ENCODE measurements around the gene LNX1.

DNA sequence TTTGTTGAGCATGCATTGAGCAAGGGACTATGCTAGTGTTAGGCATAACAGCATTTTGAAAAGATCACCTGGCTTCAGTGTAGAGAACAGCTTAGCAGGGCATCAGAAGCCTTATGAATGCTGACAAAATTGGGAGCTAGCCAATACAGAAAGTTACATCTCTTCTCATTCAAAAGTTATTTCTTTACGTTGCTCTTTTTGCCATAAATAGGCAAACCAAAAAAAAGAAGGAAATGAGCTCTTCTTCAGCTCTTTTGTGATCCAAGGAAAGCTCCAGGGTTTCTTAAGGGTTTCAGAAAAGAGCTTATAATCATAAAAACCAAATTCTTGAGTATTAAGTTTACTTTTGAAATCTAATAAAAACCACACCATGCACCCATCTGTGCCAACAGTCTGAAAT is 35.2 kb upstream of the LNX1 start:
- TF ChIP-seq, protein P1, sequence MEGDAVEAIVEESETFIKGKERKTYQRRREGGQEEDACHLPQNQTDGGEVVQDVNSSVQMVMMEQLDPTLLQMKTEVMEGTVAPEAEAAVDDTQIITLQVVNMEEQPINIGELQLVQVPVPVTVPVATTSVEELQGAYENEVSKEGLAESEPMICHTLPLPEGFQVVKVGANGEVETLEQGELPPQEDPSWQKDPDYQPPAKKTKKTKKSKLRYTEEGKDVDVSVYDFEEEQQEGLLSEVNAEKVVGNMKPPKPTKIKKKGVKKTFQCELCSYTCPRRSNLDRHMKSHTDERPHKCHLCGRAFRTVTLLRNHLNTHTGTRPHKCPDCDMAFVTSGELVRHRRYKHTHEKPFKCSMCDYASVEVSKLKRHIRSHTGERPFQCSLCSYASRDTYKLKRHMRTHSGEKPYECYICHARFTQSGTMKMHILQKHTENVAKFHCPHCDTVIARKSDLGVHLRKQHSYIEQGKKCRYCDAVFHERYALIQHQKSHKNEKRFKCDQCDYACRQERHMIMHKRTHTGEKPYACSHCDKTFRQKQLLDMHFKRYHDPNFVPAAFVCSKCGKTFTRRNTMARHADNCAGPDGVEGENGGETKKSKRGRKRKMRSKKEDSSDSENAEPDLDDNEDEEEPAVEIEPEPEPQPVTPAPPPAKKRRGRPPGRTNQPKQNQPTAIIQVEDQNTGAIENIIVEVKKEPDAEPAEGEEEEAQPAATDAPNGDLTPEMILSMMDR (IDR thresholded peaks at IDR 0.05 in 2 of 3, conservative IDR thresholded peaks at IDR 0.05 in 1 of 3; ENCODE audit: borderline replicate concordance in 1 of 3, insufficient read depth in 1 of 3, low read depth in 2 of 3, low read length in 2 of 3) = no peak
- TF ChIP-seq CEBPB (IDR thresholded peaks at IDR 0.05; ENCODE audit: low read depth) (no peak), EZH2phosphoT487 (IDR thresholded peaks at IDR 0.05; ENCODE audit: borderline replicate concordance) (no peak), JUND (IDR thresholded peaks at IDR 0.05) (no peak), POLR2A (IDR thresholded peaks at IDR 0.05; ENCODE audit: borderline replicate concordance, extremely low read depth, insufficient read depth, insufficient read length) (no peak), EZH2 (IDR thresholded peaks at IDR 0.05) (no peak)

Data from HCT116 (cell line).